ENCODE results near the gene DGCR8.

Gene DGCR8

GRCh38 chr22:20137671-20138416 is 57.8 kb downstream of the DGCR8 start:
- Histone ChIP-seq H3K4me1 (ENCODE audit: control insufficient read depth, low read length) (peaks cover 6% of the 10 kb centered on the region), H3K27me3 (ENCODE audit: control insufficient read depth, low read length) (no peaks in the 10 kb centered on the region; the same call in 1 of the 2 replicates), H3K4me2 (ENCODE audit: low read length) (no peak overlapping the region), H3K27ac (ENCODE audit: low read depth, low read length) (no peak overlapping the region), H3K9me2 (replicated peaks; ENCODE audit: control insufficient read depth, low read length) (no peaks in the 10 kb centered on the region), H3K36me3 (ENCODE audit: control insufficient read depth, low read length) (no peaks in the 10 kb centered on the region), H3K79me2 (ENCODE audit: control insufficient read depth, low read length) (no peaks in the 10 kb centered on the region), H3K9me3 (ENCODE audit: control insufficient read depth, insufficient read depth, low read length) (no peaks in the 10 kb centered on the region), H3K4me3 (ENCODE audit: low read length) (no peak overlapping the region), H3F3A (ENCODE audit: control insufficient read depth, insufficient read depth) (no peaks in the 10 kb centered on the region), H4K20me1 (ENCODE audit: control insufficient read depth, insufficient read depth, low read depth, low read length) (0 out of 2 replicates have a peak, but pooled peaks cover 2% of the 10 kb centered on the region)
- TF ChIP-seq EZH2phosphoT487 (IDR thresholded peaks at IDR 0.05; ENCODE audit: borderline replicate concordance, low read length) (no peak), CTCF (IDR thresholded peaks at IDR 0.05; ENCODE audit: low read depth, low read length, poor library complexity, severe bottlenecking) (no peak)

- H3K9me2 ChIP-seq (replicated peaks; ENCODE audit: control insufficient read depth, low read length), result no peaks in the 10 kb centered on the region
- H3F3A ChIP-seq (ENCODE audit: control insufficient read depth, insufficient read depth), result no peaks in the 10 kb centered on the region
- no peaks in the 10 kb centered on the region for H3K9me3 ChIP-seq (ENCODE audit: control insufficient read depth, insufficient read depth, low read length)
- no peaks in the 10 kb centered on the region for H3K79me2 ChIP-seq (ENCODE audit: control insufficient read depth, low read length)
- H3K27me3 ChIP-seq (ENCODE audit: control insufficient read depth, low read length), result no peaks in the 10 kb centered on the region
- no peak overlapping the region for H3K4me2 ChIP-seq (ENCODE audit: low read length)
- no peak overlapping the region for H3K4me3 ChIP-seq (ENCODE audit: low read length)
- TF ChIP-seq EZH2phosphoT487 (IDR thresholded peaks at IDR 0.05; ENCODE audit: borderline replicate concordance, low read length) (no peak), CTCF (IDR thresholded peaks at IDR 0.05; ENCODE audit: low read depth, low read length, poor library complexity, severe bottlenecking) (no peak)
- H3K4me1 ChIP-seq (ENCODE audit: control insufficient read depth, low read length), result peaks cover 6% of the 10 kb centered on the region
- no peak overlapping the region for H3K27ac ChIP-seq (ENCODE audit: low read depth, low read length)
- H3K36me3 ChIP-seq (ENCODE audit: control insufficient read depth, low read length), result no peaks in the 10 kb centered on the region
- 0 out of 2 replicates have a peak, but pooled peaks cover 2% of the 10 kb centered on the region for H4K20me1 ChIP-seq (ENCODE audit: control insufficient read depth, insufficient read depth, low read depth, low read length)
Measured at GRCh38 chr22:20138417-20138738, 58.3 kb downstream of the DGCR8 start.

GRCh38 chr22:20138868-20139267 is 58.8 kb downstream of the DGCR8 start:
- 0 out of 2 replicates have a peak, but pooled peaks cover 2% of the 10 kb centered on the region for H4K20me1 ChIP-seq (ENCODE audit: control insufficient read depth, insufficient read depth, low read depth, low read length)
- H3K4me1 ChIP-seq (ENCODE audit: control insufficient read depth, low read length), result peaks cover 6% of the 10 kb centered on the region
- H3K9me2 ChIP-seq (replicated peaks; ENCODE audit: control insufficient read depth, low read length), result no peaks in the 10 kb centered on the region
- H3K4me3 ChIP-seq (ENCODE audit: low read length), result no peak overlapping the region
- no peaks in the 10 kb centered on the region for H3K9me3 ChIP-seq (ENCODE audit: control insufficient read depth, insufficient read depth, low read length)
- H3K27me3 ChIP-seq (ENCODE audit: control insufficient read depth, low read length), result no peaks in the 10 kb centered on the region
- no peaks in the 10 kb centered on the region for H3K36me3 ChIP-seq (ENCODE audit: control insufficient read depth, low read length)
- H3K4me2 ChIP-seq (ENCODE audit: low read length), result no peak overlapping the region
- H3K79me2 ChIP-seq (ENCODE audit: control insufficient read depth, low read length), result no peaks in the 10 kb centered on the region
- H3K27ac ChIP-seq (ENCODE audit: low read depth, low read length), result no peak overlapping the region
- no peaks in the 10 kb centered on the region for H3F3A ChIP-seq (ENCODE audit: control insufficient read depth, insufficient read depth)
- no peak for TF ChIP-seq EZH2phosphoT487 (IDR thresholded peaks at IDR 0.05; ENCODE audit: borderline replicate concordance, low read length)
- TF ChIP-seq CTCF (IDR thresholded peaks at IDR 0.05; ENCODE audit: low read depth, low read length, poor library complexity, severe bottlenecking), result no peak

All from DOHH2 (cell line).